GM19043 (cell line): ENCODE data around the gene LCN1.
"Not testable (repeated sequence)": the region's sequence is repeated elsewhere in the genome, so short reads cannot be mapped to it uniquely, and the experiment has no call there.

Experiments
- ATAC-seq: cut with Tn5 transposase; IDR thresholded peaks from one replicate; pipeline ENCODE4 v1.9.1; 2021; ENCODE audit warnings: low read depth; ENCODE audit not compliant: unreplicated experiment

The LCN1 gene

GRCh38 chr9:135522137-135522877, 1.1 kb downstream of the LCN1 start:
- no peak for ATAC-seq

GRCh38 chr9:135522931-135523330, 1.7 kb downstream of the LCN1 start:
- ATAC-seq = no peak

GRCh38 chr9:135523521-135524129, 2.4 kb downstream of the LCN1 start:
- no peak for ATAC-seq

- no peak for ATAC-seq
Measured at GRCh38 chr9:135524130-135524861, 3.1 kb downstream of the LCN1 start.

GRCh38 chr9:135525241-135526088, 4.2 kb downstream of the LCN1 start:
- ATAC-seq = no peak

GRCh38 chr9:135526089-135526729, 5.0 kb downstream of the LCN1 start:
- no peak for ATAC-seq

GRCh38 chr9:135526730-135527571, 5.7 kb downstream of the LCN1 start:
- ATAC-seq = no peak

GRCh38 chr9:135528842-135529435, 7.7 kb downstream of the LCN1 start:
- ATAC-seq = not testable (repeated sequence)

- no peak for ATAC-seq
Measured at GRCh38 chr9:135530146-135530545, 8.9 kb downstream of the LCN1 start.

- ATAC-seq = no peak
Measured at GRCh38 chr9:135531096-135531495, 9.9 kb downstream of the LCN1 start.

GRCh38 chr9:135533113-135533512, 11.9 kb downstream of the LCN1 start:
- no peak for ATAC-seq

- ATAC-seq = no peak
Measured at GRCh38 chr9:135533674-135534073, 12.4 kb downstream of the LCN1 start.

- ATAC-seq = not testable (repeated sequence)
Measured at GRCh38 chr9:135534192-135534711, 13.0 kb downstream of the LCN1 start.

GRCh38 chr9:135534826-135535225, 13.6 kb downstream of the LCN1 start:
- ATAC-seq = not testable (repeated sequence)

- not testable (repeated sequence) for ATAC-seq
Measured at GRCh38 chr9:135535631-135536030, 14.4 kb downstream of the LCN1 start.

GRCh38 chr9:135536216-135536615, 15.0 kb downstream of the LCN1 start:
- ATAC-seq = no peak

- not testable (repeated sequence) for ATAC-seq
Measured at GRCh38 chr9:135543262-135543894, 22.1 kb downstream of the LCN1 start.

GRCh38 chr9:135544981-135545635, 23.9 kb downstream of the LCN1 start:
- ATAC-seq = no peak
